ENCODE results near the gene ARFGAP2.

The ARFGAP2 gene

GRCh38 chr11:47166368-47166767 lies 10.3 kb downstream of the ARFGAP2 start:
- no peak for DNase-seq

DNA sequence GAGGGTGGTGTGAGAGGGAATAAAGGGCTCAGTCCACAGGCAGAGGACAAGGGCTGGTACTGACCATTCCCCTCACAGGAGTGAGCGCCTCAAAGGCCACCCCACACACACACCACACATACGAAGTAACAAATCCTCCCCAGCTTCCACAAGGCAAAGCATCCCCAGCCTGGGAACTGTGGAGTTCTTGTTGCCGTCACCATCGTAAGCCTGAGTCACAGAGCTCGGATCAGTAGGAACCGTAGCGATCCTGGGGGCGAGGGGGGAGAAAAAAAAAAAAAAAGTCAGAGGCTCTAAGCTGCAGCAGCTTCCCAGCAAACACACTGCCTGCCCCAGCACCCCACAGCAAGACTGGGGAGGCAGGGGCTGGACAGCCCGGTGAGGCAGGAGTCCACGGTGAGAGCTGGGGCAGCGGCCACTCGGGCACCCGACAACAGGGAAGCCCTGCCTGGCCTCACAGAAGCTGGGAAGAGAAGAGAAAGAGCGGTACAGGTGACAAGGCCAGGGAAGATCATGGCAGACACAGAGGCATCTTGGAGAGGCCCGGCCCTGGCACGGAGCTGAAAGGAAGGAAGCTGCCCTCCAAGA lies 11.3 kb downstream of the ARFGAP2 start:
- no peak for DNase-seq

GRCh38 chr11:47164321-47164720 lies 12.4 kb downstream of the ARFGAP2 start:
- DNase-seq: no peak

GRCh38 chr11:47163898-47164297 lies 12.8 kb downstream of the ARFGAP2 start:
- no peak for DNase-seq

- DNase-seq: no peak
Observed at GRCh38 chr11:47163193-47163592, 13.5 kb downstream of the ARFGAP2 start.

- no peak for DNase-seq
Observed at GRCh38 chr11:47162426-47162825, 14.3 kb downstream of the ARFGAP2 start.

GRCh38 chr11:47161890-47162289 lies 14.8 kb downstream of the ARFGAP2 start:
- no peak for DNase-seq

DNA sequence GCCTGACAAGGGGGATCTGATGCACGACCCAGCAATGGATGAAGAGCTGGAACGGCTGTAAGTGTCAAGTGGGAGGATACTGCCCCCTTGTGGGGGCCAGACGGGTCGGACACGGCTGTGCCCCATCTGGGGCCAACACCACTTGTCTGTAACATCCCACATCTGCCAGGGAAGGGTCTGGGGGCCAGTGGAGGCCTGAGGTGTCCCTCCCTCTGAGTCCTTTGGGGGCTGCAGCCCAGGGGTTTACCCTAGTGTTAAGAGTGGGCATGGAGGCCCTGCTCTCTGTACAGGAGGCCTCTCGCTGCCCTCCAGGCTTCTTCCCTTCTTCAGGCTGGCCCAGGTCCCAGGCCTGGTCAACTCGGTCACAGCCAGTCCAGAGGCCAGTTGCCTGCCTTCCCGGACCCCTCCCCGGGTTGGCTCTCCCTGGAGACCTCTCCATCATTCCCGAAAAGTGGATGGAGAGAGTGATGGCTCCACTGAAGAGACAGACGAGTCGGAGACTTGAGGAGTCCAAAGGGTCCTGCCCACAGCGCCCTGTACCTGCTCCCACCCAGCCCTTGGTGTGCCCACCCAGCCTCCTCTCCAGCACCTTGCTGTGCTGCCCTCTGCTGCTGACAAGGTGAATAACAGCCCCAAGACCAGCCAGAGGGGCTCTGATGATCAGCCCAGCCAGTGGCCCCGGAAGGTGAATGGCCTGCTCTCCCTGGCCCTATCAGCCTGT lies 15.4 kb downstream of the ARFGAP2 start:
- peak; percentile 58 for DNase-seq

- no peak for DNase-seq
Observed at GRCh38 chr11:47160753-47161133, 15.9 kb downstream of the ARFGAP2 start.

- DNase-seq: no peak
Observed at GRCh38 chr11:47158242-47158641, 18.4 kb downstream of the ARFGAP2 start.

GRCh38 chr11:47157805-47158204 lies 18.9 kb downstream of the ARFGAP2 start:
- no peak for DNase-seq

DNA sequence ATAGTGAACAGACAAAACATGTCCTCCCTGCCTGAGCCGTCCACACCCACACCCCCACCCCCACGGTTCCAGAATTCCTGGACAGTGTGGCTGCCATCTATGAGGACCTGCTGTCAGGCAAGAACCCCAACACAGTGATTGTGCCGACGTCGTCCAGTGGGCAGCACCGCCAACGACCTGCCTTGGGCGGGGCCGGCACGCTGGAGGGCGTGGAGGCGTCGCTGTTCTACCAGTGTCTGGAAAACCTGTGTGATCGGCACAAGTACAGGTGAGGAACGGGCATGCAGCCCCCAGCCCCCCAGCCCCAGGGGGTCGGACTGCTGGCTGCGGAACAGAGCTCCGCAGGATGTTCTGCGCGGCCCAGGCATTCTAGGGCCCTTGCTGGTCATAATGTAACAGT lies 19.7 kb downstream of the ARFGAP2 start:
- no peak for DNase-seq

DNA sequence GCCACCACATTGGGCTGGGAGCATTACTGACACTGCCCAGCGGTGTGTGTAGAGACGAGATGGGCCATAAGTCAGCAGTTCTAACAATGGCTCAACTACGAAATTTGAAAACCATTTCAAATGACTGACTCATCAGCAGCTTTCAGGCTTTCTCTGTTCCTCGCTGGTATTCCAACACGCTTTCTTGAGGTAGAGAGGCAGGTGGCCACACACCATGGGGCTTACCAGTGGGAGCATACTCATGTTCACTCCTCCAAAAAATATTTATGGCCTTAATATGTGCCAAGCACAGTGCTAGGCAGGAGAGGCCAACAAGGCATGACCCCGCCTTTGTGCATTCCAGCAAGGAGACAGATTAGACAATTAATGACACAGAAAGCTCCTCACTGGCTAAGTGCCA lies 20.3 kb downstream of the ARFGAP2 start:
- DNase-seq: no peak

DNA sequence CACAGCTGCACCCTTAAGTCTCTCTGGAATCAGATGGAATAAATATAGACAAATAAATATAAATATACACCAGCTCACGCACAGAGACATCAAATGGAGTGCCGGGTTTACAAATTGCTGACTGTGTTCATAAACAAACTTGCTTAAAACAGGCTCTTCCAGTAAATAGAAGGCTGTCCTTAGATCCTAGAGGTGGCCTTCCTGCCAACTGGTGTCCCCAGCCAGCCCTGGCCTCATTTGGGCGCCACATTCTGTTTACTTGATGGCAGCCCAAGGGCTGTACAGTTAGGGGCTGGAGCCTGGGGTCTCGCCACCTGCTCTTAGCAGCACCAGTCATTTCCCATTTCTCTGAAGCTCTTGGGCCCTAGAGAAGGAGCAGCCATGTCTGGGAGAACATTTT lies 20.8 kb downstream of the ARFGAP2 start:
- no peak for DNase-seq

GRCh38 chr11:47154616-47155570 lies 21.8 kb downstream of the ARFGAP2 start:
- no peak for DNase-seq

GRCh38 chr11:47152953-47153950 lies 23.4 kb downstream of the ARFGAP2 start:
- DNase-seq: peak; percentile 60

DNA sequence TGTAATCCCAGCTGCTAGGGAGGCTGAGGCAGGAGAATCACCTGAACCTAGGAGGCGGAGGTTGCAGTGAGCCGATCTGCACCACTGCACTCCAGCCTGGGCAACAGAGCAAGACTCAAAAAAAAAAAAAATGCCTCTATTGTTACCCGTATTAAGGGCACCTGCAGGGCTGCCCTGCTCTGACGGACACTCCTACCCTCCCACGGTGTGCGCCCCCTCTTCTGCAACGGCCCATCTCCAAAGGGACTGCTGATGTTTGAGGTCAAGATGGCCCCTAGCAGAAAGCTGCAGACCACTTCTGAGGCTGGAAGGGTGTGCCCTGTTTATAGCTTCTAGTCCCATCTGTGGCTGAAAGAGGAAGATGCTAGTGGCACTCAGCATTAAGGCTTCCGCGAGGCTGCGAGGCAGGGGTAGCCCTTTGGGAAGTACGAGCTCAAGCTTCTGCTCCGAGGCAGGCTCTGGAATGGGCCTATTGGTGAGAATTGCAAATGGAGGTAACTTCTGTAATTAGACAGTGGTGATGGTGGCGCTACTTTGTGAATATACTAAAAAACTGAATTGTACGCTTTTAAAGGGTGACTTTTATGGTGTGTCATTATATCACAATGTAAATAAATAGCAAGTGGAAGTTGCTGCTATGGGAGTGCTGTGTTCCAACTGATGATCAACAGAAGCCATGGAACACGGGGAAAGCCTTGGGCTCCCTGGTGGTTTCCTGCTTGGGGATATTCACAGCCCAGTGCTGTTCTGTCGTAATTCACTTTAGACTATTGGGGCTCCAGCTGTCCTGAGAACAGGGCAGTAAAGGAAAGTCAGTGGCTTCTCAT lies 24.3 kb downstream of the ARFGAP2 start:
- no peak for DNase-seq

DNA sequence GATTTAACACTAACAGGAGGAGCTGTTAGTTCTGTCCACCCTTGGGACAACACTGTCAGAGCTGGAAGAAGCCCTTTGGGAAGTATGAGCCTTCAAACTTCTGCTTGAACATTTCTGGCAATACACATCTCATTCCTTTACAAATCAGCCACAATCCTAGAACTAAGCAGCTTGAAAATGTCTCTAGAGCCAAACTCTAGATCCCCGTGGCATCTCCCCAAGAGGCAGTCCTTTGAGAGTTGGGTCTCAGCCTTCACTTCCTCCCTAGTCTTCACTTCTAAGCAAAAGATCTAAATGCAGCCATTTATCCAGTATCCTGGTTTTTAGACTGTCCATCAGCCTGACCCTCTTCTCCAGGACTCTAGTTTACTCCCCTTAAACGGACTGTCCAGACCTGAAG lies 26.9 kb downstream of the ARFGAP2 start:
- no peak for DNase-seq

DNA sequence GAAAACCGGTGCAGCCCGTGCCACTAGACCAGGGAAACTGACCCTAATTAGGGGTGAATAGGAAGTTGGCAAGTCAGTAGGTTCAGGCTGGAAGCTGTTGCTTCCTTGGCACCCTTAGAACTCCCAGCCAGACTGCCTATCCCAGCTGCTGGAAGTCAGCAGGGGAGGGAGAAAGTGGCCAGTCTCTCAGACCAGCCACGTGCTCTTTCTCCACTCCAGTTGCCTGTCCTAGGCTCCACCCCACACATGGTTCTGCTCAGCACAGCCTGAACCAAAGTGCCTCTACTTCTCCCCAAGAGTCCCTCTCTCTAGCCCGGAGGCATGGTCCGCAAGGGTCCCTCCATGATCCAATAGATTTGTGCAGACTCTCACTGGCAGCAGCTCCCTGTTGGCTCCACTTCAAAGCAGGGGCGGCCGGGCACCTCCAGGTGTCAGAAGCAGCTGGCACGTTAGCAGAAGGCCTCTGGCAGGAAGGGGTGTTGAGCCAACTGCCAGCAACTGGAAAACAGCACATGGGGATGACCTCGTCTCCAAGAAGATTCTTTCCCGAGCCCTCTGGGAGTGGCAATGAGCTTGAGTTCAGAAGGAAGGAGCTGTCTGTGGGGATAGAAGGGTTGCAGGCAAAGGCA lies 27.7 kb downstream of the ARFGAP2 start:
- DNase-seq: no peak

DNA sequence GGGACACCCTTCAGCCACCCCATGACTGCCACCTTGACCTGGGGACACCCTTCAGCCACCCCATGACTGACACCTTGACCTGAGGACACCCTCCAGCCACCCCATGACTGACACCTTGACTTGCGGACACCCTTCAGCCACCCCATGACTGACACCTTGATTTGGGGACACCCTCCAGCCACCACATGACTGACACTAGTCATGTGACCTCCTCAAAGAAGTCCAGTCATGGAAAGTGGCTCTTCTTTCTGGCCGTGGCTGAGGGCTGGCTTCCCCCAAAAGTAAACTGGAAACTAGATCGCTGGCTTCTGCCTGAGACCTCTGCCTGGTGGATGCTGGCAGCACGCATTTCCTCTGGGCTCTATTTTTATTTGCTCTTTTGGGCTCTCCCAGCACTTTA lies 28.4 kb downstream of the ARFGAP2 start:
- no peak for DNase-seq

DNA sequence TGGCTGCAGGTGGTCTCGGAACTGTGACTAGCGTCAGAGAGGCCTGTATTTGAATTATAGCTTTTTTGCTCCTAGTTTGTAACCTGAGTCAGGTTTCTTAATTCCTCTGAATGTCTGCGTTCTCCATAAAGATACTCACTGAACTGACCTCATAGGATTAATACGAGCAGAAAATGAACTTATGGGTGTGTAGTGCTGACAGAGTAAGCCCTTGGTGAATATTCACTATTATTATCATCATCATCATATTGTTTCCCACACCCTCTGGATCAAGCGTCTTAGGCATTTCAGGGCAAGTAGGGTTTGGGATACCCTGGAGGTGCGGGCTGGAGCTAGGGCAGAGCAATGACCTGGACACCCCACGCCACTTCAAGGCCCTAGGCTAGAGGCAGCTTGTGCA lies 29.0 kb downstream of the ARFGAP2 start:
- no peak for DNase-seq
